Sigmoid colon (tissue), 4 donors: ENCODE results near the gene PPARA.

Experiments
- CTCF ChIP-seq, 4 experiments: fragments of 450-650 bp in 3 of 4; fragments of 200-600 bp in 1 of 4; IDR thresholded peaks; one replicate each; pipeline ENCODE4 v1.5.1; 2016 to 2019; ENCODE audit warnings: antibody characterized with exemption in 4 of 4, mild to moderate bottlenecking in 3 of 4, moderate library complexity in 2 of 4
- EP300 ChIP-seq, 4 donors: sonication (generic); formaldehyde crosslinking; IDR thresholded peaks; one replicate each; pipeline ENCODE4 v1.6.1; 2017; ENCODE audit warnings: antibody characterized with exemption in 4 of 4
- POLR2A ChIP-seq, 2 donors: fragments of 450-650 bp; IDR thresholded peaks; one replicate each; pipeline ENCODE4 v1.6.1; 2016; ENCODE audit warnings: antibody characterized with exemption in 2 of 2, mild to moderate bottlenecking in 2 of 2, moderate library complexity in 2 of 2
- POLR2AphosphoS5 ChIP-seq, 4 donors: sonication (generic); formaldehyde crosslinking; IDR thresholded peaks; one replicate each; pipeline ENCODE4 v1.6.1; 2017; ENCODE audit warnings: antibody characterized with exemption in 4 of 4

- peak in 1 of 4 experiments; percentile 6 for TF ChIP-seq CTCF (IDR thresholded peaks at IDR 0.05)
- peak; percentile 18 to 52 for TF ChIP-seq POLR2A (IDR thresholded peaks at IDR 0.05)
- TF ChIP-seq POLR2AphosphoS5 (IDR thresholded peaks at IDR 0.05): peak; percentile 45 to 85 (median 76)
- no peak for TF ChIP-seq EP300 (IDR thresholded peaks at IDR 0.05)
Observed at GRCh38 chr22:46267431-46268279, 117.3 kb downstream of the PPARA start, which contains the start of gene TTC38.
